ENCODE results near the gene PNPLA7. TPM values are rescaled to one million over a fixed set of nuclear protein-coding genes. Genes with fewer than 3 reads are reported as not detected.
A peak's percentile ranks its signal among the peaks of the same experiment; 100 is the strongest.

PNPLA7 gene
- total RNA-seq, 1 donor from 2014 or later, result 3.6 TPM

- Mint-ChIP-seq H3K36me3 (ENCODE audit: low read depth) (peaks cover 7% of the 10 kb centered on the region), H3K4me3 (ENCODE audit: unreplicated experiment) (no peak overlapping the region), H3K4me1 (ENCODE audit: low read depth) (peaks cover 3% of the 10 kb centered on the region), H3K27ac (ENCODE audit: unreplicated experiment) (no peak overlapping the region), H3K9me3 (ENCODE audit: low read depth) (no peaks in the 10 kb centered on the region), H3K27me3 (ENCODE audit: low read depth) (no peaks in the 10 kb centered on the region)
- no peak for DNase-seq (ENCODE audit: low spot score)
- TF ChIP-seq CTCF (IDR thresholded peaks at IDR 0.05), result no peak
Observed at GRCh38 chr9:137493364-137494103, 56.7 kb downstream of the PNPLA7 start.

GRCh38 chr9:137492464-137493363 is 57.5 kb downstream of the PNPLA7 start:
- peaks cover 3% of the 10 kb centered on the region for H3K4me1 Mint-ChIP-seq (ENCODE audit: low read depth)
- no peaks in the 10 kb centered on the region for H3K9me3 Mint-ChIP-seq (ENCODE audit: low read depth)
- DNase-seq (ENCODE audit: low spot score), result peak; percentile 66
- no peak for TF ChIP-seq CTCF (IDR thresholded peaks at IDR 0.05)
- no peaks in the 10 kb centered on the region for H3K27me3 Mint-ChIP-seq (ENCODE audit: low read depth)
- peaks cover 7% of the 10 kb centered on the region for H3K36me3 Mint-ChIP-seq (ENCODE audit: low read depth)
- no peak overlapping the region for H3K27ac Mint-ChIP-seq (ENCODE audit: unreplicated experiment)
- no peak overlapping the region for H3K4me3 Mint-ChIP-seq (ENCODE audit: unreplicated experiment)

GRCh38 chr9:137491735-137492432 is 58.3 kb downstream of the PNPLA7 start:
- Mint-ChIP-seq H3K4me3 (ENCODE audit: unreplicated experiment) (no peak overlapping the region), H3K27ac (ENCODE audit: unreplicated experiment) (peak overlapping the region; percentile 59), H3K9me3 (ENCODE audit: low read depth) (no peaks in the 10 kb centered on the region), H3K4me1 (ENCODE audit: low read depth) (peaks cover 3% of the 10 kb centered on the region), H3K36me3 (ENCODE audit: low read depth) (peaks cover 7% of the 10 kb centered on the region), H3K27me3 (ENCODE audit: low read depth) (no peaks in the 10 kb centered on the region)
- no peak for DNase-seq (ENCODE audit: low spot score)
- TF ChIP-seq CTCF (IDR thresholded peaks at IDR 0.05), result no peak

- peaks cover 3% of the 10 kb centered on the region for H3K4me1 Mint-ChIP-seq (ENCODE audit: low read depth)
- H3K27me3 Mint-ChIP-seq (ENCODE audit: low read depth), result no peaks in the 10 kb centered on the region
- peaks cover 7% of the 10 kb centered on the region for H3K36me3 Mint-ChIP-seq (ENCODE audit: low read depth)
Observed at GRCh38 chr9:137490532-137491186, 59.5 kb downstream of the PNPLA7 start.

More at GRCh38 chr9:137490532-137491186, 59.5 kb downstream of the PNPLA7 start:
- no peak for TF ChIP-seq CTCF (IDR thresholded peaks at IDR 0.05)
- no peak for DNase-seq (ENCODE audit: low spot score)
- no peak overlapping the region for H3K27ac Mint-ChIP-seq (ENCODE audit: unreplicated experiment)
- no peak overlapping the region for H3K4me3 Mint-ChIP-seq (ENCODE audit: unreplicated experiment)
- H3K9me3 Mint-ChIP-seq (ENCODE audit: low read depth), result no peaks in the 10 kb centered on the region
